Neuronal stem cell (in vitro differentiated cells): ENCODE data around the gene CCDC197.

Experiments
- DNase-seq: peaks from one replicate; pipeline ENCODE4 v3.0.0-alpha.2; 2013; ENCODE audit warnings: low spot score
- H2AFZ ChIP-seq: one replicate; pipeline ENCODE4 v1.6.1; 2013; ENCODE audit warnings: mild to moderate bottlenecking, low read length, inconsistent platforms
- H2AK5ac ChIP-seq: 2 replicates; pipeline ENCODE4 v1.6.1; 2013; ENCODE audit warnings: low read depth, mild to moderate bottlenecking, inconsistent platforms, low read length, moderate library complexity, mixed read lengths
- H2BK120ac ChIP-seq: 2 replicates; pipeline ENCODE4 v1.6.1; 2013; ENCODE audit warnings: low read depth, mild to moderate bottlenecking, inconsistent platforms, low read length, moderate library complexity, mixed read lengths
- H2BK12ac ChIP-seq: one replicate; pipeline ENCODE4 v1.6.1; 2013; ENCODE audit warnings: low read length, inconsistent platforms
- H2BK15ac ChIP-seq: 2 replicates; pipeline ENCODE4 v1.6.1; 2013; ENCODE audit warnings: mild to moderate bottlenecking, low read length, inconsistent platforms, mixed read lengths
- H2BK5ac ChIP-seq: one replicate; pipeline ENCODE4 v1.6.1; 2013; ENCODE audit warnings: inconsistent platforms, mild to moderate bottlenecking, low read length, moderate library complexity
- H3K14ac ChIP-seq: one replicate; pipeline ENCODE4 v1.6.1; 2013; ENCODE audit warnings: low read length, inconsistent platforms
- H3K18ac ChIP-seq: 2 replicates; pipeline ENCODE4 v1.6.1; 2013; ENCODE audit warnings: low read length, inconsistent platforms
- H3K23ac ChIP-seq: 2 replicates; pipeline ENCODE4 v1.6.1; 2013; ENCODE audit warnings: low read depth, mild to moderate bottlenecking, mixed read lengths, low read length, inconsistent platforms; ENCODE audit not compliant: poor library complexity
- H3K27ac ChIP-seq: replicated peaks from 3 replicates; pipeline ENCODE4 v1.5.1; 2013; ENCODE audit warnings: low read length, inconsistent platforms
- H3K27me3 ChIP-seq, 3 experiments: 2 replicates each; pipeline ENCODE4 v1.6.1; 2013; ENCODE audit warnings: low read length in 3 of 3, mild to moderate bottlenecking in 2 of 3, inconsistent platforms in 1 of 3, low read depth in 1 of 3, mixed read lengths in 1 of 3, moderate library complexity in 1 of 3; ENCODE audit not compliant: control insufficient read depth in 3 of 3, insufficient read depth in 3 of 3
- H3K36me3 ChIP-seq, 2 donors: replicated peaks in 1 of 2; 2 replicates each; pipeline ENCODE4 v1.6.1; 2013; ENCODE audit warnings: low read length in 2 of 2; ENCODE audit not compliant: control insufficient read depth in 2 of 2, insufficient read depth in 2 of 2
- H3K4ac ChIP-seq: 2 replicates; pipeline ENCODE4 v1.6.1; 2013; ENCODE audit warnings: inconsistent platforms, mild to moderate bottlenecking, low read length, moderate library complexity
- H3K4me1 ChIP-seq, 2 donors: 1 replicate in 1 of 2; 2 replicates in 1 of 2; pipeline ENCODE4 v1.6.1; 2013; ENCODE audit warnings: low read length in 2 of 2, low read depth in 1 of 2; ENCODE audit not compliant: control insufficient read depth in 2 of 2, insufficient read depth in 1 of 2
- H3K4me2 ChIP-seq: one replicate; pipeline ENCODE4 v1.6.1; 2013; ENCODE audit warnings: mild to moderate bottlenecking, low read length, inconsistent platforms; ENCODE audit not compliant: insufficient read depth, poor library complexity, severe bottlenecking
- H3K4me3 ChIP-seq, 2 donors: 2 replicates each; pipeline ENCODE4 v1.5.1; 2013; ENCODE audit warnings: low read length in 2 of 2, mild to moderate bottlenecking in 2 of 2, inconsistent platforms in 1 of 2, moderate library complexity in 1 of 2
- H3K79me1 ChIP-seq: one replicate; pipeline ENCODE4 v1.6.1; 2013; ENCODE audit warnings: low read depth, mild to moderate bottlenecking, inconsistent platforms, low read length, moderate library complexity
- H3K9ac ChIP-seq: one replicate; pipeline ENCODE4 v1.6.1; 2013; ENCODE audit warnings: mild to moderate bottlenecking, low read depth, low read length, inconsistent platforms; ENCODE audit not compliant: poor library complexity
- H3K9me3 ChIP-seq, 2 donors: replicated peaks in 1 of 2; 2 replicates each; pipeline versions ENCODE3 to v1.6.1; 2013; ENCODE audit warnings: low read length in 2 of 2, mild to moderate bottlenecking in 2 of 2, inconsistent platforms in 1 of 2, low read depth in 1 of 2, mixed read lengths in 1 of 2, moderate library complexity in 1 of 2; ENCODE audit not compliant: control insufficient read depth in 2 of 2, insufficient read depth in 1 of 2
- H4K8ac ChIP-seq: one replicate; pipeline ENCODE4 v1.6.1; 2013; ENCODE audit warnings: low read depth, mild to moderate bottlenecking, inconsistent platforms, low read length, moderate library complexity
- H4K91ac ChIP-seq: one replicate; pipeline ENCODE4 v1.6.1; 2013; ENCODE audit warnings: low read length, low read depth, mild to moderate bottlenecking, inconsistent platforms; ENCODE audit not compliant: poor library complexity
- WGBS, 2 donors: extraction: QIAGEN DNeasy Blood & Tissue Kit; methylation state at CpG; one replicate each; pipeline ENCODE4 v1.1.7; 2013; ENCODE audit warnings: missing lambda C conversion rate in 2 of 2, mixed read lengths in 1 of 2; ENCODE audit not compliant: insufficient read length in 2 of 2, insufficient replicate concordance in 1 of 2; ENCODE audit errors: extremely low coverage in 2 of 2; 5-methylcytosine and 5-hydroxymethylcytosine counted together

The CCDC197 gene

DNA sequence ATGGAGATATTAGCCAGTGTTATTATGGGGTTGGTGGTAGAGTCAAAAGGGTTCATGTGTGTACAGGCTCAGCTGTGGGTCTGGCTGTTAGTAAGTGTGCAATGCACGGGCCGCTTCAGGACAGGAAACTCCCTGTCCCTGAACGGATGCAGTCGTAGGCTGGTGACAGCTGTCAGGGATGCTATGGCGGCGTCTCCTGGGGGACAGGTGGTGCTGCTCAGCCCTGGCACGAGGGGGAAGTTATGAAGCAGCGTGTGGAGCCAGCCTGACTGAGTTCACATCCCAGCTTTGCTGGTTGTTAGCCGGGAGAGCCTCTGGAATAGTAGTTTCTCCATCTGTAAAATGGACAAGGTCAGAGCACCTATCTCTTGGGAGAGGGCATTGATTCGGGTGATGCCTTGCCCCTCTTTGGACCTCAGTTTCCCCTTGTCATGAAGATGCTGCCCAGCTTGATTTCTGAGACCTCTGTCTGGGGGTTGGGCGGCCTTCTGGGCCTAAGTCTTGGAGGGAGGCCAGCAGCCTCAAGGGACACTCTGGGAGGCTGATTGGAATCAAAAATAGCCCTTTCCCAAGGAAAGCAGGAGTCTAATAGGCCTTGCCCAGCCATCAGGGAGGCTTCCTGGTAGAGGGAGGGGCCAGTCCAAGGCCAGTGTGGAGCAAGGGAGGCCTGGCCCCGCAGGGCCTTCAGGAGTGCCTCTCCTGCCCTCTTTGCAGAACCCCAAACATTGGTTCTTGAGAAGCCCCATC lies 27.8 kb upstream of the CCDC197 start:
- no peaks in the 10 kb centered on the region for H3K36me3 ChIP-seq
- H4K8ac ChIP-seq = no peak overlapping the region
- no peak overlapping the region for H2BK5ac ChIP-seq
- WGBS, 2 donors = no CpG with 5 or more reads among the region's 12 CpGs
- no peak overlapping the region for H3K4me2 ChIP-seq
- no peak overlapping the region for H3K23ac ChIP-seq
- no peak overlapping the region for H2AFZ ChIP-seq
- peak overlapping the region; percentile 15 for H2BK15ac ChIP-seq
- H3K4me1 ChIP-seq = peaks cover 0 to under 1% of the 10 kb centered on the region in 2 donors
- no peak overlapping the region for H2BK12ac ChIP-seq
- no peak overlapping the region for H3K4ac ChIP-seq
- H3K9me3 ChIP-seq = no peaks in the 10 kb centered on the region
- no peak for DNase-seq
- H4K91ac ChIP-seq = no peak overlapping the region
- peak overlapping the region; percentile 23 for H3K18ac ChIP-seq
- no peak overlapping the region for H3K4me3 ChIP-seq
- peaks cover 0 to 23% (median 0%) of the 10 kb centered on the region in 3 experiments for H3K27me3 ChIP-seq
- H3K27ac ChIP-seq = no peak overlapping the region
- no peak overlapping the region for H2BK120ac ChIP-seq
- peak overlapping the region; percentile 31 for H2AK5ac ChIP-seq
- H3K14ac ChIP-seq = no peak overlapping the region
- H3K79me1 ChIP-seq = no peaks in the 10 kb centered on the region
- no peak overlapping the region for H3K9ac ChIP-seq

DNA sequence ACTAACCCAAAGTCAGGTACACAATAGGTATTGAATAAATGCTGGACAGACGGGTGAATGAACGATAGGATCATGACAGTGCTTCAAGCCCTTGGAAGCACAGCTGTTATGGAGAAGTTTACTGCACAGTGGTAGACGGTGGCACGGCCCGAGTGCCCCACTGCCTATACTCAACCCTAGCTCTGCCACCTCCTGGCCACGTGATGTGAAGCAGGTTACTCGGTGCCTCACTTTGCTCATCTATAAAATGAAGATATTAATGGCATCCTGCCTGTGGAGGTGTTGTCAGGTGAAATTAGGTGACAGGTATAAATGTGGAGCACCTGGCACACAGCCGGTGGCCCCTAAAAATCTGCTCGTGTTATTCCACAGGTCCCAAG lies 26.5 kb upstream of the CCDC197 start:
- Histone ChIP-seq H3K23ac (no peak overlapping the region), H3K4me1 (peaks cover 0 to 6% of the 10 kb centered on the region in 2 donors), H3K36me3 (no peaks in the 10 kb centered on the region), H3K14ac (no peak overlapping the region), H2BK120ac (no peak overlapping the region), H4K91ac (no peak overlapping the region), H2AK5ac (no peak overlapping the region), H2BK12ac (no peak overlapping the region), H3K4me3 (no peak overlapping the region), H3K18ac (no peak overlapping the region), H3K27ac (no peak overlapping the region), H3K4ac (no peak overlapping the region), H4K8ac (no peak overlapping the region), H3K9me3 (no peaks in the 10 kb centered on the region), H3K79me1 (no peaks in the 10 kb centered on the region), H3K4me2 (no peak overlapping the region), H2BK15ac (peak overlapping the region; percentile 61), H2AFZ (no peak overlapping the region), H3K9ac (no peak overlapping the region), H3K27me3 (peaks cover 0 to 25% (median 0%) of the 10 kb centered on the region in 3 experiments), H2BK5ac (no peak overlapping the region)
- no peak for DNase-seq
- no CpG with 5 or more reads among the region's 9 CpGs for WGBS, 2 donors

DNA sequence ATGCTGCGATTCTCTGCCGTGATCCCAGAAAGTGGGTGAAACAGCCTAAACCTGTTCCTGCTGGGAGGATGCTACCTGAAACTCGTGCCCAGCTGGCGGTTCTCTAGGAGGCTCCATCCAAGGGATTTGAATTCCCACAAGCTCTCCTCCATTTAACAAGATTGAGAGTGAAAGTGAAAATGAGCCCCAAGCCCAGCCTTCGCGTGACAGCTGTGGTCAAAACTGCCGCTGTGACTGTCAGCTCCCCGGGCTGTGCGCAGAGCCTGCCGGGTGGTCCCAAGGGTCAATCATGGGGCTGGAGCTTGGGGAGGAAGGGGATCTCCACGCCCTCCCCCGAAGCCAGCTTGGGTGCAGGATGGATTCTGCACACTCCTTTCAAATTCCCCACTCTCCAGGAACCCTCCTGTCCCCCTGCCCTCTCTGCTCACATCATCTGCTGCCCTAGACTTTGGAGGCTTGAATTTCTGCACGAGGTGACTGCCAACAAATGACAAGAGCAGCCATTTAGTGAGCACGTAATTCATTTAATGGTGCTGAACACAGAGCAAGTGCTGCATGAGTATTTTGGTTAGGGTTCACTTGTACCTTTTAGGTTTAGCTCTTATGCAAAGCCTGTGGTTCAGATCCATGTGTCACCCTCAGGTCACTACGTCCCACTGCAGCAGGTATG lies 26.0 kb upstream of the CCDC197 start:
- Histone ChIP-seq H2AFZ (no peak overlapping the region), H3K4me3 (no peak overlapping the region), H3K23ac (no peak overlapping the region), H3K4ac (no peak overlapping the region), H3K9ac (peak overlapping the region; percentile 27), H3K79me1 (no peaks in the 10 kb centered on the region), H3K4me1 (peaks cover 0 to 6% of the 10 kb centered on the region in 2 donors), H4K8ac (no peak overlapping the region), H3K36me3 (no peaks in the 10 kb centered on the region), H2BK120ac (no peak overlapping the region), H3K9me3 (no peaks in the 10 kb centered on the region), H3K4me2 (no peak overlapping the region), H2BK5ac (no peak overlapping the region), H4K91ac (no peak overlapping the region), H2BK12ac (no peak overlapping the region), H3K18ac (no peak overlapping the region), H3K27ac (no peak overlapping the region), H3K27me3 (peaks cover 0 to 25% (median 0%) of the 10 kb centered on the region in 3 experiments), H2BK15ac (no peak overlapping the region), H3K14ac (no peak overlapping the region), H2AK5ac (no peak overlapping the region)
- no peak for DNase-seq
- no CpG with 5 or more reads among the region's 15 CpGs for WGBS, 2 donors

DNA sequence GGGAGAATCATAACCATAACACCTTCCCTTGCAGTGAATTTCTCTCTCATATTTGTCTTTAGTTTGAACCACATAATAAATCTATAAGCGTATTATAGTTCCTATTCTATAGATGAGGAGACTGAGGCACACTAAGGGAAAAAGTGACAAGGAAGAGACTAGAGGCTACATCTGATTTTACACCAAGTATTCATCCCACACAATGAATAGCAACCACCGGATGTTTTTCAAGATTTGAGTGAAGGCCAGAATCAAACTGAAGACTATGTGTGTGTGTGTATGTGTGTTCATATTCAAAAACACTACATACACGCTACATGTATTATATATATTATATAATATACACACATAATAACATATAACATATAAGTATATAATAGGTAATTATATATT lies 25.5 kb upstream of the CCDC197 start:
- no peak overlapping the region for H2AFZ ChIP-seq
- H3K4me2 ChIP-seq = no peak overlapping the region
- H3K14ac ChIP-seq = no peak overlapping the region
- no peak overlapping the region for H2BK15ac ChIP-seq
- H3K4ac ChIP-seq = no peak overlapping the region
- H3K9ac ChIP-seq = no peak overlapping the region
- H4K91ac ChIP-seq = no peak overlapping the region
- no peaks in the 10 kb centered on the region for H3K9me3 ChIP-seq
- DNase-seq = no peak
- no peak overlapping the region for H3K4me3 ChIP-seq
- no peak overlapping the region for H4K8ac ChIP-seq
- H3K27ac ChIP-seq = no peak overlapping the region
- H2BK120ac ChIP-seq = no peak overlapping the region
- H2BK12ac ChIP-seq = no peak overlapping the region
- H3K79me1 ChIP-seq = no peaks in the 10 kb centered on the region
- H3K23ac ChIP-seq = no peak overlapping the region
- no peaks in the 10 kb centered on the region for H3K36me3 ChIP-seq
- no peak overlapping the region for H2BK5ac ChIP-seq
- no peak overlapping the region for H2AK5ac ChIP-seq
- H3K27me3 ChIP-seq = peaks cover 0 to 25% (median 0%) of the 10 kb centered on the region in 3 experiments
- no peak overlapping the region for H3K18ac ChIP-seq
- WGBS, 2 donors = no CpG with 5 or more reads among the region's 3 CpGs
- peaks cover 0 to 6% of the 10 kb centered on the region in 2 donors for H3K4me1 ChIP-seq
